Esophagus muscularis mucosa (tissue), 4 donors: ENCODE measurements around the gene MAGEB3. TPM values are rescaled to one million over a fixed set of nuclear protein-coding genes. Genes with fewer than 3 reads are reported as not detected.

Experiments
- DNase-seq: peaks from one replicate; pipeline ENCODE4 v3.0.0-alpha.2; 2017; ENCODE audit errors: extremely low spot score
- H3K27ac ChIP-seq, 4 donors: fragments of 200-600 bp; sonication (generic); replicated peaks in 1 of 4; 1 replicate in 3 of 4; 2 replicates in 1 of 4; pipeline ENCODE4 v1.5.1; 2016 to 2019; ENCODE audit warnings: mild to moderate bottlenecking in 1 of 4
- H3K27me3 ChIP-seq, 4 donors: fragments of 200-600 bp; sonication (generic); one replicate each; pipeline versions ENCODE4 v1.5.1 to v1.6.0; 2016 to 2019
- H3K36me3 ChIP-seq, 4 donors: fragments of 200-600 bp; sonication (generic); one replicate each; pipeline ENCODE4 v1.5.1; 2016 to 2019
- H3K4me1 ChIP-seq, 4 donors: fragments of 200-600 bp; sonication (generic); one replicate each; pipeline ENCODE4 v1.5.1; 2016 to 2019
- H3K4me3 ChIP-seq, 4 donors: fragments of 200-600 bp; sonication (generic); 1 replicate in 2 of 4; 2 replicates in 2 of 4; pipeline ENCODE4 v1.5.1; 2016 to 2019; ENCODE audit warnings: mild to moderate bottlenecking in 4 of 4, moderate library complexity in 1 of 4
- H3K9me3 ChIP-seq, 4 donors: fragments of 200-600 bp; sonication (generic); 1 replicate in 3 of 4; 2 replicates in 1 of 4; pipeline ENCODE4 v1.5.1; 2016 to 2019
- CTCF ChIP-seq, 3 experiments: fragments of 200-600 bp in 2 of 3; fragments of 450-650 bp in 1 of 3; sonication (generic) in 2 of 3; IDR thresholded peaks; one replicate each; pipeline ENCODE4 v1.5.1; 2017 to 2019; ENCODE audit warnings: antibody characterized with exemption in 3 of 3, mild to moderate bottlenecking in 2 of 3, moderate library complexity in 1 of 3
- EP300 ChIP-seq: sonication (generic); formaldehyde crosslinking; IDR thresholded peaks from one replicate; pipeline ENCODE4 v1.6.1; 2017; ENCODE audit warnings: antibody characterized with exemption
- POLR2A ChIP-seq: fragments of 450-650 bp; IDR thresholded peaks from one replicate; pipeline ENCODE4 v1.6.1; 2017; ENCODE audit warnings: antibody characterized with exemption, moderate library complexity, mild to moderate bottlenecking, low read depth
- POLR2AphosphoS5 ChIP-seq, 2 donors: sonication (generic); formaldehyde crosslinking; IDR thresholded peaks; one replicate each; pipeline ENCODE4 v1.6.1; 2017; ENCODE audit warnings: antibody characterized with exemption in 2 of 2
- WGBS: methylation state at CpG from one replicate; pipeline ENCODE4 v1.1.5; 2018; 5-methylcytosine and 5-hydroxymethylcytosine counted together
- intact Hi-C: fragments of 100-400 bp; cut with DNase I; formaldehyde crosslinking; loops from one replicate; pipeline ENCODE4 v1.15.1; 2023
- total RNA-seq, 4 donors: library from RNA; depleted of rRNA; stranded (reverse); fragments of >200 nt; gene quantifications; one replicate each; pipeline versions ENCODE4 v1.1.0 to v1.2.1, GENCODE V29; 2016

MAGEB3 gene
- total RNA-seq, 4 donors from 2014 or later: not detected

- no peak within 1 kb of the TSS for H3K27ac ChIP-seq
- no peaks in the 10 kb centered on the region for H3K9me3 ChIP-seq
- no peak within 1 kb of the TSS for H3K4me3 ChIP-seq
- H3K36me3 ChIP-seq: no peaks in the 10 kb centered on the region
- H3K27me3 ChIP-seq: no peaks in the 10 kb centered on the region
- intact Hi-C loops: no loop called here
- TF ChIP-seq POLR2A: no peak
- TF ChIP-seq POLR2AphosphoS5 (IDR thresholded peaks at IDR 0.05): no peak
- TF ChIP-seq EP300: no peak
- TF ChIP-seq CTCF (IDR thresholded peaks at IDR 0.05): no peak
- H3K4me1 ChIP-seq: no peaks in the 10 kb centered on the region
- no peak for DNase-seq
- 84% methylated on average over 14 of the region's 38 CpGs for WGBS
These were observed 16.5 kb downstream of the MAGEB3 start, which contains the start of gene MAGEB1 for GRCh38 chrX:30246769-30247489. TSS of gene MAGEB1 (plus strand) at chrX:30247146. CDS start at chrX:30250494, 3,348 bp downstream.

GRCh38 chrX:30248854-30249253, 18.4 kb downstream of the MAGEB3 start:
- TF ChIP-seq EP300 (no peak), POLR2A (no peak), CTCF (IDR thresholded peaks at IDR 0.05) (no peak), POLR2AphosphoS5 (IDR thresholded peaks at IDR 0.05) (no peak)
- 66% methylated on average over 4 of the region's 4 CpGs for WGBS
- Histone ChIP-seq H3K27ac (no peak overlapping the region), H3K27me3 (no peaks in the 10 kb centered on the region), H3K4me1 (no peaks in the 10 kb centered on the region), H3K4me3 (no peak overlapping the region), H3K36me3 (no peaks in the 10 kb centered on the region), H3K9me3 (no peaks in the 10 kb centered on the region)
- intact Hi-C loops: no loop called here
- DNase-seq: no peak

GRCh38 chrX:30253257-30253656, 22.8 kb downstream of the MAGEB3 start:
- intact Hi-C loops: no loop called here
- TF ChIP-seq POLR2A (no peak), EP300 (no peak), POLR2AphosphoS5 (IDR thresholded peaks at IDR 0.05) (no peak), CTCF (IDR thresholded peaks at IDR 0.05) (no peak)
- H3K4me1 ChIP-seq: no peaks in the 10 kb centered on the region
- no peak for DNase-seq
- H3K4me3 ChIP-seq: no peak overlapping the region
- no peaks in the 10 kb centered on the region for H3K27me3 ChIP-seq
- H3K36me3 ChIP-seq: no peaks in the 10 kb centered on the region
- H3K27ac ChIP-seq: no peak overlapping the region
- no peaks in the 10 kb centered on the region for H3K9me3 ChIP-seq
- WGBS: 17% methylated on average over 1 of the region's 1 CpG

GRCh38 chrX:30259927-30260326, 29.5 kb downstream of the MAGEB3 start:
- WGBS: 55% methylated on average over 2 of the region's 2 CpGs

More at GRCh38 chrX:30259927-30260326, 29.5 kb downstream of the MAGEB3 start:
- Histone ChIP-seq H3K9me3 (no peaks in the 10 kb centered on the region), H3K4me3 (no peak overlapping the region), H3K27ac (no peak overlapping the region), H3K27me3 (no peaks in the 10 kb centered on the region), H3K4me1 (no peaks in the 10 kb centered on the region), H3K36me3 (no peaks in the 10 kb centered on the region)
- DNase-seq: no peak
- intact Hi-C loops: no loop called here
- no peak for TF ChIP-seq POLR2A
- no peak for TF ChIP-seq EP300
- no peak for TF ChIP-seq CTCF (IDR thresholded peaks at IDR 0.05)
- TF ChIP-seq POLR2AphosphoS5 (IDR thresholded peaks at IDR 0.05): no peak
